Loucy (cell line): ENCODE measurements around the gene HTR7.

Source experiments
- H2AFZ ChIP-seq: fragments of 200-600 bp; sonication (generic); 2 replicates; pipeline ENCODE4 v1.6.0; 2016; ENCODE audit warnings: antibody characterized with exemption, mild to moderate bottlenecking, low read length, moderate library complexity
- H3F3A ChIP-seq: fragments of 200-600 bp; 2 replicates; pipeline ENCODE4 v1.6.0; 2016; ENCODE audit warnings: antibody characterized with exemption, low read depth, mild to moderate bottlenecking
- H3K27me3 ChIP-seq: fragments of 200-600 bp; sonication (generic); 2 replicates; pipeline ENCODE4 v1.6.1; 2014; ENCODE audit warnings: low read length, mild to moderate bottlenecking; ENCODE audit not compliant: insufficient read depth, poor library complexity, severe bottlenecking
- H3K36me3 ChIP-seq: fragments of 200-600 bp; sonication (generic); 2 replicates; pipeline ENCODE4 v1.6.1; 2016; ENCODE audit warnings: low read length; ENCODE audit not compliant: insufficient read depth
- H3K4me1 ChIP-seq: fragments of 200-600 bp; sonication (generic); 2 replicates; pipeline ENCODE4 v1.5.1; 2014; ENCODE audit warnings: low read length, mild to moderate bottlenecking; ENCODE audit not compliant: insufficient read depth, poor library complexity, severe bottlenecking
- H3K4me2 ChIP-seq: fragments of 200-600 bp; sonication (generic); 2 replicates; pipeline ENCODE4 v1.6.0; 2014; ENCODE audit warnings: antibody characterized with exemption, low read length, low read depth, mild to moderate bottlenecking; ENCODE audit not compliant: poor library complexity, severe bottlenecking
- H3K4me3 ChIP-seq: fragments of 200-600 bp; sonication (generic); 2 replicates; pipeline ENCODE4 v1.5.1; 2014; ENCODE audit warnings: low read length, mild to moderate bottlenecking, mixed read lengths; ENCODE audit not compliant: poor library complexity, severe bottlenecking
- H3K79me2 ChIP-seq: fragments of 200-600 bp; sonication (generic); 2 replicates; pipeline ENCODE4 v1.6.1; 2014; ENCODE audit warnings: low read length; ENCODE audit not compliant: insufficient read depth
- H3K9ac ChIP-seq: fragments of 200-600 bp; sonication (generic); 2 replicates; pipeline ENCODE4 v1.6.0; 2014; ENCODE audit warnings: mild to moderate bottlenecking, low read depth, low read length, moderate library complexity; ENCODE audit not compliant: poor library complexity, severe bottlenecking
- H3K9me2 ChIP-seq: fragments of 200-600 bp; sonication (generic); replicated peaks from 2 replicates; pipeline ENCODE4 v1.6.1; 2016; ENCODE audit warnings: low read depth, low read length, mixed read lengths
- H3K9me3 ChIP-seq: fragments of 200-600 bp; sonication (generic); 2 replicates; pipeline ENCODE4 v1.6.1; 2014; ENCODE audit warnings: mild to moderate bottlenecking, antibody characterized with exemption, low read length, low read depth; ENCODE audit not compliant: insufficient read depth
- H4K20me1 ChIP-seq: fragments of 200-600 bp; sonication (generic); 2 replicates; pipeline ENCODE4 v1.6.0; 2014; ENCODE audit warnings: antibody characterized with exemption, low read length, mild to moderate bottlenecking; ENCODE audit not compliant: insufficient read depth, poor library complexity, severe bottlenecking
- EZH2phosphoT487 ChIP-seq: fragments of 200-600 bp; IDR thresholded peaks from 2 replicates; pipeline ENCODE4 v1.6.1; 2018; ENCODE audit warnings: antibody characterized with exemption, mild to moderate bottlenecking, moderate library complexity, borderline replicate concordance
- TF ChIP-seq, protein P1 (sequence below): fragments of 200-600 bp; sonication (generic); conservative IDR thresholded peaks from 2 replicates; pipeline ENCODE4 v1.5.1; 2014; ENCODE audit warnings: mild to moderate bottlenecking, antibody characterized with exemption, low read length

HTR7 gene

DNA sequence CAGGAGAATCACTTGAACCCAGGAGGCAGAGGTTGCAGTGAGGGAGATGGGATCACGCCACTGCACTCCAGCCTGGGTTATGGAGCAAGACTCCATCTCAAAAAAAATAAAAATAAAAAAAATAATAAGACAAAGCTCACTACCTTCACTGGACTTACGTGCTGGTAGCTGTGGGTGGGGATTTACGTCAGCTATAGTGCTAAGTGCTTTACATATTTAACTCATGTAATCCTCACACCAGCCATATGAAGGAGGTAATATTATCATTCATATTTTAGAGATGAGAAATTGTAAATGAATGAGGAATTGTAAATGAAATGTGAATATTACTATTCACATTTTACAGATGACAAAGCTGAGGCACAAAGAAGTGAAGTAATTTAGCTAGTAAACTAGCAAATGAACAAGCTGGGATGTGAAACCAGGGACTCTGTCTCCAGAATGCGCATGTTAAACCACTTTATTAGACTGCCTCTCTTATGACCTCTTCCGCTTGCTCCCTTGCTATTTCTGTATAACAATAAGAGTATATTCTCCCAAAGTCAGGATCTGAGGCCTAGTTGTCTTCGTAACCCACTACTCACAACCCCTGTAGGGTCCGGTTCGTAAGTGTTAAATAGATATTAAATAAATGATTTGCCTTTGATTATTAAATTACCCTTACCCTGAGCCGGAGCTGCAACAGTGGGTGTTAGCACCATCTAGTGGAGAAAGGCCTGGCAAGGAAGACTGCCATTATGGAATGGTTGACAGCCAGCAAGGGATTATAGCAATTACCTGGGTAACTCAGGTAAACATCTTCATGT lies 70.2 kb downstream of the HTR7 start:
- Histone ChIP-seq H3K27me3 (no peaks in the 10 kb centered on the region), H2AFZ (no peak overlapping the region), H3F3A (no peaks in the 10 kb centered on the region), H3K9me3 (no peaks in the 10 kb centered on the region), H3K36me3 (no peaks in the 10 kb centered on the region), H3K4me2 (no peak overlapping the region), H3K79me2 (no peaks in the 10 kb centered on the region), H3K9ac (no peak overlapping the region), H4K20me1 (no peaks in the 10 kb centered on the region), H3K4me1 (no peaks in the 10 kb centered on the region), H3K4me3 (no peak overlapping the region), H3K9me2 (no peaks in the 10 kb centered on the region)
- TF ChIP-seq, protein P1, sequence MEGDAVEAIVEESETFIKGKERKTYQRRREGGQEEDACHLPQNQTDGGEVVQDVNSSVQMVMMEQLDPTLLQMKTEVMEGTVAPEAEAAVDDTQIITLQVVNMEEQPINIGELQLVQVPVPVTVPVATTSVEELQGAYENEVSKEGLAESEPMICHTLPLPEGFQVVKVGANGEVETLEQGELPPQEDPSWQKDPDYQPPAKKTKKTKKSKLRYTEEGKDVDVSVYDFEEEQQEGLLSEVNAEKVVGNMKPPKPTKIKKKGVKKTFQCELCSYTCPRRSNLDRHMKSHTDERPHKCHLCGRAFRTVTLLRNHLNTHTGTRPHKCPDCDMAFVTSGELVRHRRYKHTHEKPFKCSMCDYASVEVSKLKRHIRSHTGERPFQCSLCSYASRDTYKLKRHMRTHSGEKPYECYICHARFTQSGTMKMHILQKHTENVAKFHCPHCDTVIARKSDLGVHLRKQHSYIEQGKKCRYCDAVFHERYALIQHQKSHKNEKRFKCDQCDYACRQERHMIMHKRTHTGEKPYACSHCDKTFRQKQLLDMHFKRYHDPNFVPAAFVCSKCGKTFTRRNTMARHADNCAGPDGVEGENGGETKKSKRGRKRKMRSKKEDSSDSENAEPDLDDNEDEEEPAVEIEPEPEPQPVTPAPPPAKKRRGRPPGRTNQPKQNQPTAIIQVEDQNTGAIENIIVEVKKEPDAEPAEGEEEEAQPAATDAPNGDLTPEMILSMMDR, result peak; percentile 88
- TF ChIP-seq EZH2phosphoT487, result no peak

DNA sequence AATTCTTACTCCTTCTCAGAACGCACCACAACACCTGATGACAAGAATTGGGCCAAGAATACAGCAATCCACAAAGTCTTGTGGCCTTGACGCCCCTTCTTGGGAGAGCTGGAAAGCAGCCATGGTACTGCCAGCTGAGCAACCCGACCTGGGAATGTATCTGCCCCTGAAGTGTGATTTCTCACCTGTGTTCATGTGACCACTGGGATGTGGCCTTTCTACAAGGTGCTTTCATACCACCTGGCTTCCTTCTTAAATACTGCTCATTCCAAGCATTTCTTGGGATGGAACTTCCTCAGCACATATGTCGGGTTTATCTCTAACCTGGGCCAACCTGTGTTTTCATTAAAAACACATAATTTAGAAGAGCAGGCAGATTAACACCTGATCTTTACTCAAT lies 72.1 kb downstream of the HTR7 start:
- Histone ChIP-seq H2AFZ (no peak overlapping the region), H3K4me1 (no peaks in the 10 kb centered on the region), H3K4me2 (no peak overlapping the region), H3K4me3 (no peak overlapping the region), H3K9me3 (no peaks in the 10 kb centered on the region), H3K36me3 (no peaks in the 10 kb centered on the region), H3K9ac (no peak overlapping the region), H3K9me2 (no peaks in the 10 kb centered on the region), H4K20me1 (no peaks in the 10 kb centered on the region), H3K27me3 (no peaks in the 10 kb centered on the region), H3K79me2 (no peaks in the 10 kb centered on the region), H3F3A (no peaks in the 10 kb centered on the region)
- TF ChIP-seq, protein P1, result no peak
- no peak for TF ChIP-seq EZH2phosphoT487

DNA sequence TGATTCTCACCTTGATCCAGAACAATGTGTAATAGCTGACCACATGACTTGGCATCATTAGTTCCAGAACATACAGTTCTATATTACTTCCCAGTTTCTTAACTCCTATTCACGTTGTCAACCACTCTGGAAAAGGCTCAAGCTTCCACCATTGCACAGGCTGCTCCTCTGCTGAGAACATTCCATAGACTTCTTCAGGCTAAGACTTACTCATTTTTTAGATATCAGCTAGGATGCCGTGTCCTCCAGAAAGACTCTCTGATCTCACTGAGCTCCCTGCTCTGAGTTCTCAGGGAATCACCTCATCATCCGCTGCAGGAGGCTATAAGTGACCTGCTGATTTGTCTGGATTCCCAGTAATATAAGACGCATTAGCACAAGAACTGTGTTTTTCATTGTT lies 73.1 kb downstream of the HTR7 start:
- no peaks in the 10 kb centered on the region for H3K9me2 ChIP-seq
- H3K9me3 ChIP-seq, result no peaks in the 10 kb centered on the region
- H3F3A ChIP-seq, result no peaks in the 10 kb centered on the region
- no peak overlapping the region for H2AFZ ChIP-seq
- TF ChIP-seq, protein P1, result no peak
- no peak for TF ChIP-seq EZH2phosphoT487
- H3K4me2 ChIP-seq, result no peak overlapping the region
- no peak overlapping the region for H3K4me3 ChIP-seq
- H4K20me1 ChIP-seq, result no peaks in the 10 kb centered on the region
- no peaks in the 10 kb centered on the region for H3K27me3 ChIP-seq
- H3K4me1 ChIP-seq, result no peaks in the 10 kb centered on the region
- no peak overlapping the region for H3K9ac ChIP-seq
- no peaks in the 10 kb centered on the region for H3K79me2 ChIP-seq
- no peaks in the 10 kb centered on the region for H3K36me3 ChIP-seq
